GM18870 (cell line): ENCODE results near the gene LAMTOR4.

Experiments used
- ATAC-seq: cut with Tn5 transposase; IDR thresholded peaks from one replicate; pipeline ENCODE4 v1.9.1; 2021; ENCODE audit warnings: moderate library complexity; ENCODE audit not compliant: unreplicated experiment

LAMTOR4 gene

DNA sequence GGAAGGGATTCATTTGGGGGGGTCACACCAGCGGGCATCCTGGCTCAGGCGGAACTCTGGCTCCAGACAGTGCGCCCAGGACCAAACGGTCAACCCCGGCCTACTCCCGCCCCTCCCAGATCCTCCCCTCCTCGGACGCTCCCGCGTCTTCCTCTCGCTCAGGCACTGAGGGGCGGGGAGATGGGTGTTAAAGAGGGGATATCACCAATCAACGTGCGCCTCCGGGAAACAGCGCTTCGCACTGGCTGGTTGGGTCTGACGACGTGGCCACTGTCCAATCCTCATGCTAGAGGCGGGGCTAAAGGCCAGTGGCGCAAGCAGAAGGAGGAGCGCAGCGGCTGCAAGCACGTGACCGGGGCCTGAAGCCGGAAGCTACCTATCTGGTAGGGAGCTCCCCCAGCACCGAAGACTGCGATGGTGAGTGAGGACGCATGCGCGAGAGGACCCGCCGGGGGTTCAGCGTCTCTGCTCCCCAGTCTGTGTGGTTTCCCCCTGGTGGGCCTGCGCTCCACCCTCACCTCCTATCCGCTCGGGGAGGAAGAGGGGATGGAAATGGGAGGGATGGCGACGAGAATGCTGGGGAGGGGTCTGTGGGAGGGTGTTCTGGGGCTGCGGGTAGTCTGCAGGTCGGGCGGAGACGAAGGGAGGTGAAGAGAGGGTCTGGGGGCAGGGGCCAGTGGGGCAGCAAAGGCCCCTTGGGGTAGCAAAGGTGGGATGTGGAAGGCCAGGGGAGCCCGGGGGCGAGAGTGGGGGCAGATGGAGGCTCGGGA, at the start of gene LAMTOR4:
Gene LAMTOR4 (plus strand): TSS at position 360 of the 770 bp plus-strand sequence. CDS start 55 bp downstream, at position 415.
- peak; percentile 98 for ATAC-seq

DNA sequence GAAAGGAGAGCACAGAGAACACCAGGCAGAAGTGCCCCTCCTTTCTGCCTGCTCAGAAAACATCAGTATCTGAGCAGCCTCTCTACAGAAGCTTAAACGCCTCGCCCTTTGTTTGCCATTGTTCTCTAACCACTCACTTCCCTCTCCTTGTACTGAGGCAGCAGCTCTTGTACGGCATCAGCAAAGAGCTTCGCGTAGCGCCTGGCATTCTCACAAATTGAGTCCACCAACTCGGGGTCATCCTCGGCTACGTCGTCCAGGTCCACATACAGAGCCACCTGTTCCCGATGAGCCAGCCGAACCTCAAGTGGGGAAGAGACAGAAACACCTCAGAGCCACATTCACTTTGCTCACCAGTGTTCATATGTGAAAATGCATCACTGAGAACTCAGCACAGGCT, 49.3 kb upstream of the LAMTOR4 start:
- no peak for ATAC-seq

DNA sequence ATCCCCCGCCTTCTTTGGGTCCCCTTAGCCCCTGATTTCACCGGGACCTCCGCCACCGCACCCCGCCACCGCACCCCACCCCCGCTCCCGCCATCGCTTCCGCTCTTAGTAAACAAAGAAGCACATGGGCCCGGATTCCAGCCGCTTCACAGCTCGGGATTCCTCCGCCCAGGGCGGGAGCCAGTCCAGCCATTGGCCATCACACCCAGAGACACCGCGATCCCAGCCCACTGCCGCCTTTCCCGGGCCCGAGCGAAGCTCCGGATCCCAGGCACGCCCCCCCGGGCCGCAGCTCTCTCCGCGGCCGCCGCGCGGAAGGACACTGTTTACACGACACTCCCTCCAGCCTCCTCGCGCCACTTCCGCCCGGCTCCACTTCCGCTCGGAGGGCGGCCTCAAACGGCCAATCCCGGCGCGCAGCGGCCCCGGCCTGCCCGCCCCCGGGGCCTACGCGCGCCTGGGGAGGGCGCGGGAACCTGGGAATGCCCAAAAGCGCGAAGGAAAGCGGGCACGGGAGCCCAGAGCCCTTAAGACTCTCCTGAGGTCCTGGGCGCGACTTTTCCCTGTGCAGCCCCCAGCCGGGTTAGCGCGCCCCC, 48.2 kb upstream of the LAMTOR4 start:
- peak; percentile 49 for ATAC-seq

DNA sequence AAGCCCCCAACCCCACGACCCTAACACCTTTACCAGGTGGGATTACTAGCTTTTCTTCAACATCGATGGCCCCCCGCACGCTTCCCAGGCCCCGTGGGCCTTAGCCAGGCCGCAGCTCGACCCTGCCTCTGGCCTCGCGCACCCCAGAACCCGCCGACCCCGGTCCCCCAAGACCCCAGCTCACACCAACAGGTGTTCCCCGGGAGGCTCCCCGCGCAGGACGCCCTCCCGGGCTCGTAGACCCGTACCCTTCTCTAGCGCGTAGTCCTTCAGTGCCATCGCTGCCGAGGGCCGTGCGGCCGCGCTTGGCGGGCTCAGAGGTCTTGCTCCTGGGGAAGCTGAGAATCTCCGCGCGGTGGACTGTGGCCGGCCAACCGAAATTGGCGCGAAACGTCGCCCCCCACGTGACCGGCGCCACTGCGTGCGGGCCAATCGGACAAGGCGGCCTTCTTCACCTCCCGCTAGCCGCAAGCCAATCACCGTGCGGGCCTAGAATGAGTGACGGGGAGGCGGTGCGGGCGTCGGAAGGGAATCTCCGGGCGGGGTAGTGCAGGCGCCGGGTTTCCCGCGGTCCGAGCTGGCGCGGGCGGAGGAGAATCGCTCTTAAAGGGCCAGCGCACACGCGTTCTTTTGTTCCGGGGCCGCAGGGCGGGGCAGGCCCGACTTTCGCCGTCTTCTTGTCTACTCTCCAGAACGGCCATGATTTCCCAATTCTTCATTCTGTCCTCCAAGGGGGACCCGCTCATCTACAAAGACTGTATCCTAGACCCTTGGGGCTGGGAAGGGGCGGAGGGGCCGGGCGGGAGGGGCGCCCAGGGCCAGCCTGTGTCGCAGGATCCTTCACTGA, 47.5 kb upstream of the LAMTOR4 start, which contains the start of the genes AP4M1 and MCM7:
Gene AP4M1 (plus strand): TSS at position 628 of the 847 bp plus-strand sequence. CDS start 72 bp downstream, at position 700.
Gene MCM7 (minus strand): TSS at position 382 of the 847 bp plus-strand sequence. CDS start 103 bp downstream, at position 279.
- peak; percentile 61 for ATAC-seq

DNA sequence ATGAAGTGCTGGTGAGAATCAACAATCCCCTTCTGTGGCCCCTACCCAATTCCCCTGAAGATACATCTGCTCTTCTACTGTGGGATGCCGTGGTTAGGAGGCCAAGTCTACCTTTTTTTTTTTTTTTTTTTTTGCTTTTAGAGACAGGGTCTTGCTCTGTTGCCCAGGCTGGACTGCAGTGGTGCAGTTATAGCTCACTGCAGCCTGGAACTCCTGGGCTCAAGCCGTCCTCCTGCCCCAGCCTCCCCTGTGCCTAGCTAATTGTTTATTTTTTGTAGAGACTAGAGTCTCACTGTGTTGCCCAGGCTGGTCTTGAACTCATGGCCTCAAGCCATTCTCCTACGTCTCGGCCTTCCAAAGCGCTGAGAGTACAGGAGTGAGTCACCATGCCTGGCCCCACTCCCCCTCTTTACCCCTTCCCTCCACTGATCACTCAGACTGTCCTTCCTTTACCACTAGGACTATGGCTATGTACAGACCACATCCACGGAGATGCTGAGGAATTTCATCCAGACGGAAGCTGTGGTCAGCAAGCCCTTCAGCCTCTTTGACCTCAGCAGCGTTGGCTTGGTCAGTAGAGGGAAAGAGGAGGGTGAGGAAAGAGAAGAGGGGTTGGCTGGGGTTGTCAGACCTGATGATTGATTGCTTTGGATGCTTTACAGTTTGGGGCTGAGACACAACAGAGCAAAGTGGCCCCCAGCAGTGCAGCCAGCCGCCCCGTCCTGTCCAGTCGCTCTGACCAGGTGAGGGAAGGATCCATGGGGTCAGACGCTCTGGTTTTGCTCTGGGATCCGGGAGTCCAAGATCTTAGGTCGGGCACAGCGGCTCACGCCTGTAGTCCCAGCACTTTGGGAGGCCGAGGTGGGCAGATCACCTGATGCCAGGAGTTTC, 45.5 kb upstream of the LAMTOR4 start:
- no peak for ATAC-seq

DNA sequence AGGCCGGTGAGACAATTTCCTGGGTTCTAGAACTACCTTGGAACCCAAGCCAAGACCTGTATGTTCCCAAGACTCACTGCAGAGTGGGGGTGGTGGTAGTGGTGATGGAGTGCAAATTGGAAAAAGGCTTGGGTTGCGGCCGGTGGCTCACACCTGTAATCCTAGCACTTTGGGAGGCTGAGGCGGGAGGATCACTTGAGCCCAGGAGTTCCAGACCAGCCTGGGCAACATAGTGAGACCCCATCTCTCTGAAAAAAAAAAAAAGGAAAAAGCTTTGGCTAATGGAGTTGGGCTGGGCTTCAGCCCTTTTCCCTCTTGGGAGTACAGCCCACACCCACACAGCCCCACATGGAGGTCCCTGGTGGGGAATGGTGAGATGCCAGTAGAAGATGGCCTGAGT, 43.2 kb upstream of the LAMTOR4 start:
- no peak for ATAC-seq

DNA sequence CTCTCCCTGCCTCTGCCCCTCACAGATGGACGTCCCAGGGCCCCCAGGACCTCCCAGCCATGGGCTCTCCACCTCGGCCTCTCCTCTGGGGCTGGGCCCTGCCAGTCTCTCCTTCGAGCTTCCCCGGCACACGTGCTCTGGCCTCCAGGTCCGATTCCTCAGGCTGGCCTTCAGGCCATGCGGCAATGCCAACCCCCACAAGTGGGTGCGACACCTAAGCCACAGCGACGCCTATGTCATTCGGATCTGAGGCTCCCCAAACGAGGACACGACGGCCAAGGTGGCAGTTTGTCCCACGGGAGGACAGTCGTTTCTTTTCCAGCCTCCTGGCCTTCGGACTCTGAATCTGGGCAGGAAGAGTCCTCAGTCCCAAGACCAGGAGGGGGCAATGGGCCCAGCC, 42.1 kb upstream of the LAMTOR4 start:
- no peak for ATAC-seq

DNA sequence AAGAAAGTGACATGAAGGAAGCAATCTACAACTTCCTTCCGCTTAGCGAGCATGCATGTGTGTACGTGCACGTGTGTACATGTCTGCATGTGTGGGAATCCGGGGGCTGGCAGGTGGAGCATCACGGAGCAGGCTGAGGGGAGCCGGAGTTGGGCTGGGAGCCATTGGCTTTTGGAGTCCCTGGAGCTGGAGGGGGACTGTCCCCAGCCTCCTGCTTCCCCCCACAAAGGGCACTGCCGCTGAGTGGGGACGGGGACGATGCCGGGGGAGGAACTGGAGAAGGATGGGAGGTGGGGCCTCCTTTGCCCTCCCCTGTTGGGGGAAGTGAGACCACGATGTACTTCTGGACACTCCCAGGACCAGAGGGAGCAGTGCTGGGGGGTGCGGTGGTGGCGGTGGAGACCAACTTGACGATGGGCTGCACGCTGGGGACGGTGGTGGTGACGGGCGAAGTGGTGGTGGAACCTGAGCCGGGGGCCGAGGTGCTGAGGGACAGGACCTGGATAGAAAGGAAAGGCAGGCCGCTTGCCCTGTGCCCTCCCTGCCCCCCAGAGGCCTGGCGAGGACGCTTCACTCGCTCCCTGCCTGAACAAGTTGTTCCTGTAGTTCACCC, 41.5 kb upstream of the LAMTOR4 start:
- no peak for ATAC-seq

DNA sequence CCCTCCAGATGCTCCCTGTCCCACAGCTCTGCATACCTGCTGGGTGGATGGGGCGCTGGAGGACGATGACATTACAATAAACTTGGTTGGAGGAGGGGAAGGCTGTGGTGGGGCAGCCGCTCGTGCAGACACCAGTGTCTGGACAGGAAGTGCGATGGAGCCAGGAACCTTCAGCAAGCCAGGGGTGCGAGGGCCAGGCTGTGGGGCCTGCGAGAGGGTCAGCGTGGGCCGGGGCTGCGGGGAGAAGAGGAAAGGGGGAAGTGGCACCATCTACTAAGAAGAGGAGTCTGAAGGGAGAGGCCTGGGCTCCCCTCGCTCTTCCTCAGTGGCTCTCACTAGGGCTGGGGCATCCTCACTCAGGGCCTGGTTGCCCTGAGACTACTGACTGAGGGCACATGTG, 40.8 kb upstream of the LAMTOR4 start:
- ATAC-seq, result no peak

DNA sequence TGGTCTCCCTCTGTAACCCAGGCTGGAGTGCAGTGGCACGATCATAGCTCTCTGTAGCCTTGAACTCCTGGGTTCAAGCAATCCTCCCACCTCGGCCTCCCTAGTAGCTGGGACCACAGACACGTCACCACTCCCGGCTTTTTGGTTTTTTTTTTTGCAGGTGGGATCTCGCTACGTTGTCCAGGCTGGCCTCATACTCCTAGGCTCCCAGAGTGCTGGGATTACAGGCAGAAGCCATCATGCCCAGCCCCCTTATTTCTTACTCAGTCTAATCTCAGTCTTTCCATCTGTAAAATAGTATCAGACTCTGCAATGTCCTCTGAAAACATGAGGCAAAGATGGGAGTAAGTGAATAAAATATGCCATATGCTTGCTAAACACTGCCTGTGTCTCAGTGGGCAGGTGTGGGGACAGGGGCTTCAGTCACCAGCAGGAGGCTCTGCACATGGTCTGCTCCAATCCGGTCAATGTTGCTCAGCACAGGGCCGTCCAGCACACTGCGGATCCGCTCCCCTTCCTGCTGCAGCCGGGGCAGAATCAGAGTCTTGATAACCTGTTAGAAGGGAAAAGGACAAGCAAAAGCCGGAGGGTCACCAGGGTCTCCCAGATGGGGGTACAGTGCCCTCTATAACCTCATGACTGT, 39.1 kb upstream of the LAMTOR4 start:
- ATAC-seq, result no peak

DNA sequence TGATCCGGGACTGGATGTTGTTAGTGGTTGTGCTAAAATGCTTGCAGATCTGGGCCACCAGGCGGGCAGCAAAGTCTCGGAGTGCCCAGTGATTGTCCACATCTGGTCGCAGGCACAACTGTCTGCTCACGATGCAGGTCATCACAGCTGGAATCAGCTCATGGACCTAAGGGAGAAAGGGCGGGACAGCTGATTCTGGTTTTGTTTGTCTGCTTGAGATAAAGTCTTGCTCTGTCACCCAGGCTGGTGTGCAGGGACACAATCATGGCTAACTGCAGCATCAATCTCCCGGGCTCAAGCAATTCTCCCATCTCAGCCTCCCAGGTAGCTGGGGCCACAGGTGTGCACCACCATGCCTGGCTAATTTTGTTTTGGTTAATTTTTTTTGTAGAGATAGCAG, 37.6 kb upstream of the LAMTOR4 start:
- ATAC-seq, result no peak

DNA sequence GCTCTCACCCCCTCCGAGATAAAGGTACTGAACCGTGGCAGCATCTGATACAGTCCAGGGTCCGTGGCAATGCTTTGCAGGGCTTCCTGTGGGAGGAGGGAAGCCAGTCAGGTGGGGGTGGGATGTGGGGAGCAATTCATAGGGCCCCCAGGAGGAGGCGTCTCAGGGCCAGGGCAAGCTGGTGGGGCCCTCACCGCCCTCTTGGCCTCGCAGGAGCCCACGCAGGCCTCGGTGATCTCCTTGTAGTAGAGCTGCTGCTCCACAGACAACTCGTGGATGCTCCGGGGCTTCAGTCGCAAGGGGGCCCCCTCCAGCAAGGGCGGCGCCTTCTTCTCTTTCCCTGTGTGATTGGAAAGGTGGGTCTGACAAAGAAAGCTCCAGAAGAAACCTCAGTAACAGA, 36.8 kb upstream of the LAMTOR4 start:
- ATAC-seq, result no peak

DNA sequence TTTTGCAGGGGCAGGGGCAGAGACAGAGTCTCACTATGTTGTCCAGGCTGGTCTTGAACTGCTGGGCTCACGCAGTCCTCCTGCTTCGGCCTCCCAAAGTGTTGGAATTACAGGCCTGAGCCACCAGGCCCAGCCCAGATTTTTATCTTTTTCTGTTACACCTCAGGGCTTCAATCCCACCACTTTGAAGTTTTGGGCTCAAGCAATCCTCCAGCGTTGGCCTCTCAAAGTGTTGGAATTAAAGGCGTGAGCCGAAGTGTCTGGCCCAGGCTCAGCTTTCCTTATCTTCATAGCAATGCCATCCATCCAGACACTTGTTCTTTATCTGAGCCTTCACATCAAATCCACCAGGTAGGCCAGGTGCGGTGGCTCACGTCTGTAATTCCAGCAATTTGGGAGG, 33.7 kb upstream of the LAMTOR4 start:
- ATAC-seq, result no peak

DNA sequence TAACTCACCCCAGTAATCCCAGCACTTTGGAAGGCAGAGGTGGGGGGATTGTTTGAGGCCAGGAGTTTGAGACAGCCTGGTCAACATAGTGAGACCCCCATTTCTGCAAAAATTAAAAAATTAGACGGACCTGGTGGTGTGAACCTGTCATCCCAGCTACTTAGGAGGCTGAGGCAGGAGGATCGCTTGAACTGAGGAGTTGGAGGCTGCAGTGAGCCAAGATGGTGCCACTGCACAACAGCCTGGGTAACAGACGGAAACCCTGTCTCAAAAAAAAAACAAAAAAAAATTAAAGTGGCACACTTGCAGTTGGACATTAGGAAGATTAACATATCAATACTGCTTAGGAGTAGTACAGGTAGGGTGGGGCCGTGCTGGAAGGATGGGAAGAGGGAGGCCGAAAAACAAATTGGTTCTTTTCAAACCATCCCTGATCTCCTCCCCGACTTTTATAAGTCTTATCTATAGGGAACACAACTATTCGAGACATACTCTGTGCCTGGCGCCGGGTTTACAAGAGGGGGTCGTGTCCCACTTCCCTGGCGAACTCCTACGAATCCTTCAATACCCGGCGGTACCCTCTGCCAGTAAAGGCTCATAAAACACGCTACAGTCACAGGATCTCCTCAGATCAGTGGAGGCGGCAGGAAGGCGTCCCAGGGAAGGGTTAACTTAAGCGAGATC, 30.2 kb upstream of the LAMTOR4 start:
- no peak for ATAC-seq

DNA sequence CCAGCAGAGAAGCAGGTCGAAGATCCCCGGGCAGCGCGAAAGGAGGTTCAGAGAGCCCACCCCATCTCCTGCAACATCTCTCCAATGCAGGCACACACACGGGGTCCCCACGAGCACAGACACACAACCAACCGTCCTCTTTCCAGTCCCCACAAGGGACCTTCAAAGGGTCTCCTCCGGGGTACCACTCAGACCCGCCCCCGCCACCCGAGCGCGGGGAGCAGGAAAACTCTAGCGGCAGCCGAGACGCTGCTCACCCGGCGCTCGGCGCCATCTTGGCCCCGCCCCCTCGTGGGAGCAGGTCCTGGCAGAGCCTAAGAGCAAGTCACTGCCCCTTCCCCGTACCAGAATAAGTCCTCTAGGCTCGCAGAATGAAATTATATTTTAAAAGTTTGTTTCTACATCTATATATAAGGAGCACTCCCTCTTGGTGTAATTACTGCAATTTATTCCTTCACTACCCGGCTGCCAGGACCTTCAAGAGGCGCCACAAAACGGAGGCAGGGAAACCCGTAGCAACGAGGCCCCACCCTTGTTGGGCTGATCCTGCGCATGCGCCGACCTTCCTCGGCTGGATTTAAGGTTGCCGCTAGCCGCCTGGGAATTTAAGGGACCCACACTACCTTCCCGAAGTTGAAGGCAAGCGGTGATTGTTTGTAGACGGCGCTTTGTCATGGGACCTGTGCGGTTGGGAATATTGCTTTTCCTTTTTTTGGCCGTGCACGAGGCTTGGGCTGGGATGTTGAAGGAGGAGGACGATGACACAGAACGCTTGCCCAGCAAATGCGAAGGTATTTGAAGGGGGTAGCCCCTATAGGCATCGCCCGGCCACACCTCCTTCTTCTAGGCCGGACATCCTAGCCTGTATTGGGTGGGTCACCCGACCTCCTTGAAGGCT, 29.4 kb upstream of the LAMTOR4 start, which contains the start of the genes CNPY4 and TAF6:
Gene CNPY4 (plus strand): TSS at position 563 of the 898 bp plus-strand sequence. CDS start 111 bp downstream, at position 674.
Gene TAF6 (minus strand): TSS at position 287 of the 898 bp plus-strand sequence. CDS start 5,149 bp downstream, outside the sequence.
- ATAC-seq, result peak; percentile 73

DNA sequence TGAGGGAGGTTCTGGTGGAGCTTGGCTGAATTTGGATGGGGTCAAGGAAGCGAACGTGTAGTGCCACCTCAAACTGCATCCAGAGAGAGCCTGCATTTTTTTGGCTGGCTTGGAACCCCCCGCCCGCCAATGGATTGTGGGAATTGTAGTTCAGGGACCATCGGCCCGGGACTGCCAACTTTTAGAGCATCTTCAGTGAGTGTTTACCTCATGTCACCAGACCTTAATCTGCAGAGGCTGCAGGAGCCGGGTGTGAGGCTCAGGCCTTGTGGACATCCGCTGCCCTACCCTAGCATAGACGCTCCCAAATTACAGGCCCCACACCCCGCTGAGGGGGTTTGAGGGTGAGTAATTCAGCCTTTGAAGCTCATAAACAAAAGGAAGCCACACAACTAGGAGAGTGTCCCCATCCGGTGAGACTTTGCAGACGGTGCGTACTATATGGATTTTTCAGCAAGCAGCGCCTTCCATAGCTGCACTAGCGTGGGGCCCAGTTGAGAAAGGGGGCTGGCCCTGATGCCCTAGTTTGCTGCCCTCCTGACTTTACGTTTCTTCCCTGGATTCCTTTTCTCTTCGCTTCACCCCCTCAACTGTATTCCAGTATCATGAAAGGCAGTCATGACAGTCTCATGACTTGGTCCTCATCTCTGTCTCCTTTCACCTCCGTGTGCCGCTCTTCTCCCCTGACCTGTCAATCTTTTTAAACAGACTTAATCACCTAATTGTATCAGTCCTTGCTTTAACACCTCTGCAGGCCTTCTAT, 28.6 kb upstream of the LAMTOR4 start:
- peak; percentile 26 for ATAC-seq

DNA sequence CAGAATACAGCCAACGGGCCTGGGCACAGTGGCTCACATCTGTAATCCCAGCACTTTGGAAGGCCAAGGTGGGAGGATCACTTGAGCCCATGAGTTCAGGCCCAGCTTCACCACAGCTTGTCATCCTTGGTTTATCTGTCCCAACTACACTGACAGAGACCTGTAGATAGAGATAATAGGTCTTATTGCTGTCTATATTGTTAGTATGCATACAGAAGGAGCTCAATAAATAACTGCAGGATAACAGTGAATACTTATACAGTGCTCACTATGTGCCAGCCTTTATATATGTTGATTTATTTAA, 28.0 kb upstream of the LAMTOR4 start:
- ATAC-seq, result no peak
